M059J (cell line): Measurements from ENCODE around the gene PRPF40B. TPM values are rescaled to one million over a fixed set of nuclear protein-coding genes. Genes with fewer than 3 reads are reported as not detected.
"Not testable (repeated sequence)": the region's sequence is repeated elsewhere in the genome, so short reads cannot be mapped to it uniquely, and the experiment has no call there.

Experiments
- DNase-seq: peaks from one replicate; pipeline ENCODE4 v3.0.0-alpha.2; 2012; ENCODE audit warnings: low read depth
- total RNA-seq: library from RNA; depleted of rRNA; stranded (reverse); fragments of >200 nt; shearing (Covaris generic); gene quantifications from 2 replicates; pipeline ENCODE4 v1.2.3, GENCODE V29; 2014; rRNA removed

PRPF40B gene
- total RNA-seq = 7.8 and 9.8 TPM in 2 replicates

DNA sequence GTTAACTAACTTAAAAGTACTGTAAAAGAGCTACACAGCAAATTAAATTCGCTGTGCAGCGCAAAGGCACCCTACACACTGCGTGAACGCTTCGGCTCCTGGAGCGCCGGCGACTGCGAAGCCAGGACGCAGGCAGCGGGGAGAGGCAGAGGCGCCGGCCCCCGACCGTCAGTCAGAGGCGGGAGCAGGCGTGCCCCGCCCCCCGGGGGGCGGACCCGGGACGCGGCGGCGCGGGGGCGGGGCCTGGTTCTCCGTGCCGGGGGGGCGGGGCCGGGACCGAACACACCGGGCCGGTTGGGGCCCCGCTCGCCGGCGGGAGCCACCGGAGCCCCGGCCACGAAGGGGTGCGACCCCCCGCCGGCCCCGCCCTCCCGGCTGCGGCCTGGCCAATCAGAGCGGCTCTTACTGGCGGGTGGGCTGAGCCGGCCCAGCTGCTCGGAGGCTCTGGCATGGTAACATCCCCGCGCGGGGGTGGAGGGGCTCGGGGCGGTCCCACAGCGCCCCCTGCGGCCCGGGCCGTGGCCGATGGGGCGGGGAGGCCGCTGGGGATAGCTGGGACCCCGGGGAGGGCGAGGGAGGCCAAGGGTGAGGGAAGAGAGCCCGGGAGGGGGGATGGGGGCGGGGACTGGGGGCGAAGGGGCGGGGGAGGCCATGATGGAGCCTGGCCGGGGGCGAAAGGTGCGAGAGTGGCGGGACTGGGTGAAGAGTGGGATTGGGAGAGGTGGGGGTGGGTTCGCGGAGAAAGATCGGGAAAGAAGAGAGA is at the start of gene PRPF40B:
Gene PRPF40B (plus strand): TSS at position 420 of the 763 bp plus-strand sequence. CDS start 30 bp downstream, at position 450.
- DNase-seq = peak; percentile 75

DNA sequence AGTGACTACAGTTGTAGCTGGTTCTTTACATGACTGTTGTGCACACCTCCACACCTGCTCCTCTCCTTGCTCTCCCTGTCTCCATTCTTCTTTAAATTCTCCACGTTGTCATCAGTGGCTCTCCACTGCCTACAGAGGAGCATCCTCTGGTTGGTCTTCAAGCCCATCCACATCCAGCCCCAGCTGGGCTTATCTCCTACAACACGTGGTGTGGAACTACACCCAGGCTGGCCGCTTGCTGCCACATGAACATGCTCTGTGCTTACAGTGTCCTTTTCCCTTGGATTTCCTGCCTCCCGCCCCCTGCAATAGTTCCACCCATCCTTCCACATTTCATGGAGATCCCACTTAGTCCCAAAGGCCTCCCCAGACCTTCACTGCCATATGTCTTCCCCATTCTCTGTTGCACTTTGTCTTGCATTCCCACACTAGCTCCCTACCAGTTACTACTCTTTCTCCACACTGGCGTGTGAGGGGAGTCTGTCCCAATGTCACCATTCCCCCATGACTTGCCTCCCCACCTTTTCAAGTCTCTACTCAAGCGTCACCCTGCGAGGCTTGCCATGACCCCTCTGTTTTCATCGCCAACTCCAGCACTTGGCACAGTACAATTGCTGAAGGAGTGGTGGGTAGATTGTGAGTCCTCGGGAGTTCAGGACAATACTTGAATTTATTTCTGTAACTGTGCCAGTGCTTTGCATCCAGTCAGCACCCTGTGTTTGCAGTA is 45.6 kb upstream of the PRPF40B start:
- DNase-seq = no peak

GRCh38 chr12:49578471-49579112 is 44.8 kb upstream of the PRPF40B start:
- DNase-seq = no peak

GRCh38 chr12:49580572-49581535 is 42.5 kb upstream of the PRPF40B start:
- DNase-seq = peak; percentile 91

GRCh38 chr12:49582201-49582600 is 41.2 kb upstream of the PRPF40B start:
- no peak for DNase-seq

- DNase-seq = no peak
These were observed 40.5 kb upstream of the PRPF40B start for GRCh38 chr12:49582850-49583249.

GRCh38 chr12:49583366-49584094 is 39.8 kb upstream of the PRPF40B start:
- no peak for DNase-seq

GRCh38 chr12:49584591-49584990 is 38.8 kb upstream of the PRPF40B start:
- DNase-seq = no peak

DNA sequence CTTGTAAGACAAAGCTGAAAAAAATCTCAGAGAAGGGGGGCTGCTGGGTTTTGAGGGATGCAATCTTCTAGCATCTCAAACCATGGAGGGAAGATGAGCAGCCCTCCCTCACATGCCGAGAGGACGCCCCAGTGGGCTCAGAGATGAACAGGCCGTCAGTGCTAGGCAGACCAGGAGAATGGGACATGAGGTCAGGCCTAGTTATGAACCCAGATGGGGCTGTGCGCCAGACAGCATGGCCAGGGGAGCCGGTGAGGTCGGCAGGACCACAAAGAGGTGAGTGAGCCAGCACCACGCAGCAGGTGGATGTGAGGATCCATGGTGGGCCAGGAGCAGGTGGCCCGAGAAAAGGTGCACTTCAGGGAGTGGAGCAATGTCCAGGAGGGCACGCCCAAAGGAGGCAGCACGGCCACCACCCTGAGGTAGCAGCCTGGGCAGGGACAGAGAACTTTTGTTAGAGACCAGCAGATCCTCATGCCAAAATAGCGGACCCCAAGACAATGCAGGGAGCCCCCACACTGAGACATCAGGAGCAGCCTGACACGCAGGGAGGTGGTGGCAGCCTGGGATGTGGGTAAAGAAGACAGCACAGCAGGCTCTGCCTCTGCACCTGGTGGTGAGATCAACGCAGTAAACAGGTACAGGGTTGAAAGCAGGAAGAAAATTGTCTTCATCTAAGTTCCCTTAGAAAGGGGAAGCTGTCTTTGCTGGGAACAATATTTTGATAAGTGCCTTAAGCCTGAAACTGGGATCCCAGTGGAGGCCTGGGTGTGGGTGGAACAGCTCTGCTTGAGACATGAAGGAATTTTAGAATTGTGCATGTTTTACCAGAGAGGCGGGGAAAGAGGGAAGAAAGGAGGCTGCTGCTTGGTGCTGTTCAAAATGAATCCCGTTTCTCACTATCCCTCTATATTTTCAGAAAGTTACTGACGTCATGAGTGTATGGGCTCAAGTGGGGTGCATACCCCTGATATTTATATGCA is 37.6 kb upstream of the PRPF40B start:
- DNase-seq = no peak

- DNase-seq = no peak
These were observed 36.0 kb upstream of the PRPF40B start for GRCh38 chr12:49587174-49587908.

GRCh38 chr12:49588281-49588680 is 35.1 kb upstream of the PRPF40B start:
- DNase-seq = no peak

- no peak for DNase-seq
These were observed 34.4 kb upstream of the PRPF40B start for GRCh38 chr12:49588721-49589516.

GRCh38 chr12:49598527-49598926 is 24.8 kb upstream of the PRPF40B start:
- DNase-seq = no peak

- no peak for DNase-seq
These were observed 23.4 kb upstream of the PRPF40B start for GRCh38 chr12:49599961-49600360.

DNA sequence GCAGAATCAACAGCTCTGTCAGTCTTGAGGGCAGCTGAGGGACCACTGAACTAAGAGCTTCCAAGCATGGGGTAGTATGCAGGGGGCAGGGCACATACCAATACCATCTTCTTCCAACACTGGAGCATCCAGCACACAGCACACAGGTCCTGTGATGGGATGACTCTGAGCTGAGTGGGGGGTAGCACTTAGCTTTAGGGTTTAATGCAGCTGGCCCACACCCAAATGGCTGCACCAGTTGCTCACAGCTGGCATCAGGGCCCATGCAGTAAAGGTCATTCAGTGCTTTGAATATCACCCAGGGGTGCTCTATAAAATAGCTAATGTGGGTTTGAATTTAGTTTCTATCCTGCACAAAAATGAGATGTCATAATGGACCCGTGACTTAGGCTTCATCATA is 19.6 kb upstream of the PRPF40B start:
- no peak for DNase-seq

DNA sequence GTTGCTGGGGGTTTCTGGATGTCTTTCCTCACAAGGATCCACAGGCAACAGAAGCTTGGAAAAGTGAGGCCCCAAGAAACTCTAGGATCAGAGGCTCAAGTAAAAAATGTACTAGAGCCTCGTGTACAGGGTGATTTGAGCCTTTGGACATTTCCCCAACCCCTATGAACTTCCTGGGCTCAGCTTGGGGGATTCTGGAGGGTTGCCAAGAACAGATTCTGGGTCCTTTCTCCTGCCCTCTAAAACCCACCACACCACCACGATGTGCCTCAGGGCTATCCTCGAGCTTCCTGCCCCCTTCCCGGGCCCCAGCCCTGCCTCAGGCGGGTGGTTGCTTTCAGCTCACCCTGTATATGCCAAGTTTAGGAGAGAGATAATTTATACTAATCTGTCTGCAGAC is 18.5 kb upstream of the PRPF40B start:
- no peak for DNase-seq

DNA sequence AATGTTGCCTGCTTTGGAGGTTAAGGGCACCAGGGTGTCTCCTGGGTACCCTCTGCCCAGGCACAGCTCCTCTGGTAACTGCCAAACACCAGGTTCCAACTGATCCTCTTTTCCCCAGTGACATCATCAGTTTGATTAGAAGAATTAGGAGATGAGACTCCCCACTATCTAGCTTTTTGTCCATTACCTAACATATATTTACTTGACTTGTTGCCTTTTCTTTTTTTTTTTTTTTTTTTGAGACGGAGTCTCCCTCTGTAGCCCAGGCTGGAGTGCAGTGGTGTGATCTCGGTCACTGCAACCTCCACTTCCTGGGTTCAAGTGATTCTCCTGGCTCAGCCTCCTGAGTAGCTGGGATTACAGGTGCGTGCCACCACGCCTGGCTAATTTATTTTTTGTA is 17.8 kb upstream of the PRPF40B start, which contains the start of gene FAM186B:
Gene FAM186B (minus strand): TSS at position 101 of the 400 bp plus-strand sequence. CDS start 162 bp downstream, outside the sequence.
- DNase-seq = not testable (repeated sequence)
